ENCODE data around the gene PGF. TPM values are rescaled to one million over a fixed set of nuclear protein-coding genes. Genes with fewer than 3 reads are reported as not detected.

Gene PGF
- total RNA-seq, 1 donor = 16.3 TPM

GRCh38 chr14:74980731-74981461 lies 25.5 kb upstream of the PGF start:
- Histone ChIP-seq H2AFZ (ENCODE audit: low read length) (peak overlapping the region; percentile 88), H3K4me2 (ENCODE audit: insufficient read depth, low read length) (peak overlapping the region; percentile 60), H3K27me3 (ENCODE audit: insufficient read depth, low read length) (no peaks in the 10 kb centered on the region), H3K36me3 (ENCODE audit: insufficient read depth, low read length) (no peaks in the 10 kb centered on the region), H3K27ac (ENCODE audit: low read depth, low read length) (peak overlapping the region; percentile 65), H3K79me2 (ENCODE audit: insufficient read depth, low read length) (no peaks in the 10 kb centered on the region), H3K4me3 (ENCODE audit: insufficient read depth, low read length) (peak overlapping the region; percentile 12), H3K4me1 (ENCODE audit: insufficient read depth, low read length) (peaks cover 51% of the 10 kb centered on the region), H4K20me1 (ENCODE audit: insufficient read depth, low read length) (no peaks in the 10 kb centered on the region), H3K9me3 (ENCODE audit: low read depth, low read length) (no peaks in the 10 kb centered on the region)
- peak; percentile 95 for DNase-seq (ENCODE audit: insufficient read length, low spot score, missing footprints)
- TF ChIP-seq CTCF (IDR thresholded peaks at IDR 0.05; ENCODE audit: extremely low read depth, low read depth, low read length) = no peak

- Histone ChIP-seq H4K20me1 (ENCODE audit: insufficient read depth, low read length) (no peaks in the 10 kb centered on the region), H3K4me3 (ENCODE audit: insufficient read depth, low read length) (no peak overlapping the region), H3K9me3 (ENCODE audit: low read depth, low read length) (no peaks in the 10 kb centered on the region), H2AFZ (ENCODE audit: low read length) (no peak overlapping the region), H3K27me3 (ENCODE audit: insufficient read depth, low read length) (no peaks in the 10 kb centered on the region), H3K4me2 (ENCODE audit: insufficient read depth, low read length) (no peak overlapping the region), H3K4me1 (ENCODE audit: insufficient read depth, low read length) (peaks cover 49% of the 10 kb centered on the region), H3K79me2 (ENCODE audit: insufficient read depth, low read length) (no peaks in the 10 kb centered on the region), H3K27ac (ENCODE audit: low read depth, low read length) (no peak overlapping the region), H3K36me3 (ENCODE audit: insufficient read depth, low read length) (no peaks in the 10 kb centered on the region)
- no peak for TF ChIP-seq CTCF (IDR thresholded peaks at IDR 0.05; ENCODE audit: extremely low read depth, low read depth, low read length)
- no peak for DNase-seq (ENCODE audit: insufficient read length, low spot score, missing footprints)
Observed at GRCh38 chr14:74980398-74980730, 25.0 kb upstream of the PGF start.

GRCh38 chr14:74979442-74980397 lies 24.3 kb upstream of the PGF start:
- no peaks in the 10 kb centered on the region for H3K79me2 ChIP-seq (ENCODE audit: insufficient read depth, low read length)
- no peak for DNase-seq (ENCODE audit: insufficient read length, low spot score, missing footprints)
- peak overlapping the region; percentile 78 for H2AFZ ChIP-seq (ENCODE audit: low read length)

More at GRCh38 chr14:74979442-74980397, 24.3 kb upstream of the PGF start:
- H3K4me3 ChIP-seq (ENCODE audit: insufficient read depth, low read length) = no peak overlapping the region
- peak; percentile 28 for TF ChIP-seq CTCF (IDR thresholded peaks at IDR 0.05; ENCODE audit: extremely low read depth, low read depth, low read length)
- H3K27ac ChIP-seq (ENCODE audit: low read depth, low read length) = no peak overlapping the region
- H3K27me3 ChIP-seq (ENCODE audit: insufficient read depth, low read length) = no peaks in the 10 kb centered on the region
- no peaks in the 10 kb centered on the region for H3K9me3 ChIP-seq (ENCODE audit: low read depth, low read length)
- peaks cover 44% of the 10 kb centered on the region for H3K4me1 ChIP-seq (ENCODE audit: insufficient read depth, low read length)
- H4K20me1 ChIP-seq (ENCODE audit: insufficient read depth, low read length) = no peaks in the 10 kb centered on the region
- no peak overlapping the region for H3K4me2 ChIP-seq (ENCODE audit: insufficient read depth, low read length)
- no peaks in the 10 kb centered on the region for H3K36me3 ChIP-seq (ENCODE audit: insufficient read depth, low read length)
